GM23248 (cell line): ENCODE data around the gene TBC1D22A. TPM values are rescaled to one million over a fixed set of nuclear protein-coding genes. Genes with fewer than 3 reads are reported as not detected.

Experiments used
- DNase-seq: peaks from one replicate; pipeline ENCODE4 v3.0.0-alpha.2; 2015
- H2AFZ ChIP-seq: fragments of 200-600 bp; sonication (generic); 2 replicates; pipeline ENCODE4 v1.6.1; 2016; ENCODE audit warnings: antibody characterized with exemption
- H3F3A ChIP-seq: fragments of 200-600 bp; sonication (generic); 2 replicates; pipeline ENCODE4 v1.6.1; 2016; ENCODE audit warnings: mild to moderate bottlenecking, antibody characterized with exemption, mixed run types; ENCODE audit not compliant: insufficient read depth
- H3K27ac ChIP-seq: fragments of 200-600 bp; sonication (generic); 2 replicates; pipeline ENCODE4 v1.5.1; 2016; ENCODE audit warnings: mild to moderate bottlenecking
- H3K27me3 ChIP-seq: fragments of 200-600 bp; sonication (generic); replicated peaks from 2 replicates; pipeline ENCODE4 v1.6.1; 2016; ENCODE audit warnings: mild to moderate bottlenecking; ENCODE audit not compliant: insufficient read depth
- H3K36me3 ChIP-seq: fragments of 200-600 bp; sonication (generic); 2 replicates; pipeline ENCODE4 v1.6.1; 2016; ENCODE audit warnings: low read depth, mild to moderate bottlenecking
- H3K4me1 ChIP-seq: fragments of 200-600 bp; sonication (generic); 2 replicates; pipeline ENCODE4 v1.6.1; 2016; ENCODE audit warnings: mild to moderate bottlenecking; ENCODE audit not compliant: insufficient read depth
- H3K4me2 ChIP-seq: fragments of 200-600 bp; sonication (generic); one replicate; pipeline ENCODE4 v1.6.1; 2016; ENCODE audit warnings: mild to moderate bottlenecking; ENCODE audit not compliant: unreplicated experiment
- H3K4me3 ChIP-seq: fragments of 200-600 bp; sonication (generic); 2 replicates; pipeline ENCODE4 v1.5.1; 2016; ENCODE audit warnings: mild to moderate bottlenecking
- H3K79me2 ChIP-seq: fragments of 200-600 bp; sonication (generic); 2 replicates; pipeline ENCODE4 v1.6.1; 2016; ENCODE audit warnings: mild to moderate bottlenecking; ENCODE audit not compliant: insufficient read depth
- H3K9ac ChIP-seq: fragments of 200-600 bp; sonication (generic); 2 replicates; pipeline ENCODE4 v1.6.1; 2016; ENCODE audit warnings: mild to moderate bottlenecking
- H3K9me2 ChIP-seq: fragments of 200-600 bp; sonication (generic); 2 replicates; pipeline ENCODE4 v1.6.1; 2016; ENCODE audit warnings: mixed run types, mild to moderate bottlenecking, moderate library complexity; ENCODE audit not compliant: insufficient read depth
- H3K9me3 ChIP-seq: fragments of 200-600 bp; sonication (generic); one replicate; pipeline ENCODE4 v1.6.1; 2017; ENCODE audit warnings: low read depth
- H4K20me1 ChIP-seq: fragments of 200-600 bp; sonication (generic); 2 replicates; pipeline ENCODE4 v1.6.0; 2016; ENCODE audit not compliant: insufficient read depth
- EZH2 ChIP-seq: fragments of 200-600 bp; sonication (generic); IDR thresholded peaks from 2 replicates; pipeline ENCODE4 v1.6.1; 2018; ENCODE audit warnings: antibody characterized with exemption, mild to moderate bottlenecking; ENCODE audit not compliant: insufficient read depth, poor library complexity, severe bottlenecking
- EZH2phosphoT487 ChIP-seq: fragments of 200-600 bp; sonication (generic); IDR thresholded peaks from 2 replicates; pipeline ENCODE4 v1.6.1; 2018; ENCODE audit warnings: antibody characterized with exemption, moderate library complexity, mild to moderate bottlenecking, low read depth; ENCODE audit not compliant: insufficient read depth
- WGBS, 2 experiments: methylation state at CpG; one replicate each; pipeline ENCODE4 v1.1.6; 2015 to 2017; ENCODE audit warnings: low lambda C conversion rate in 2 of 2, low coverage in 1 of 2; ENCODE audit errors: missing lambda C conversion rate in 2 of 2; 5-methylcytosine and 5-hydroxymethylcytosine counted together
- in situ Hi-C: fragments of 300-500 bp; cut with MboI; formaldehyde crosslinking; loops from 2 replicates; pipeline ENCODE4 v1.15.0; 2020
- polyA plus RNA-seq: library from polyadenylated mRNA; unstranded; fragments of >200 nt; fragmentation: Nextera tagmentation; extraction: Ambion mirVana; gene quantifications from 2 replicates; pipeline ENCODE4 v1.2.1, GENCODE V29; 2016
- total RNA-seq: library from RNA; depleted of rRNA; stranded (reverse); fragments of >200 nt; shearing (Covaris generic); gene quantifications from 2 replicates; pipeline ENCODE4 v1.2.3, GENCODE V29; 2014

TBC1D22A gene
- total and polyA plus RNA-seq, 2 experiments from 2014 or later, result 12.3 to 16.9 TPM

GRCh38 chr22:47208630-47209029 lies 446.2 kb downstream of the TBC1D22A start:
- Histone ChIP-seq H3K27ac (no peak overlapping the region), H3K9me3 (no peaks in the 10 kb centered on the region), H2AFZ (no peak overlapping the region), H3K4me3 (no peak overlapping the region), H4K20me1 (no peaks in the 10 kb centered on the region), H3K4me1 (no peaks in the 10 kb centered on the region), H3K27me3 (no peaks in the 10 kb centered on the region), H3K9ac (no peak overlapping the region), H3K9me2 (no peaks in the 10 kb centered on the region), H3K4me2 (no peak overlapping the region), H3K79me2 (no peaks in the 10 kb centered on the region), H3K36me3 (no peaks in the 10 kb centered on the region), H3F3A (no peaks in the 10 kb centered on the region)
- in situ Hi-C loops, result no loop called here
- DNase-seq, result no peak
- TF ChIP-seq EZH2phosphoT487, result no peak
- no peak for TF ChIP-seq EZH2
- WGBS, 2 experiments, result 23 to 24% methylated on average over 14 of the region's 14 CpGs

GRCh38 chr22:47209040-47209514 lies 446.6 kb downstream of the TBC1D22A start:
- no peak overlapping the region for H3K27ac ChIP-seq
- in situ Hi-C loops, result no loop called here
- no peaks in the 10 kb centered on the region for H3F3A ChIP-seq
- no peaks in the 10 kb centered on the region for H3K27me3 ChIP-seq
- no peaks in the 10 kb centered on the region for H3K9me2 ChIP-seq
- H3K4me2 ChIP-seq, result no peak overlapping the region
- 43 to 48% methylated on average over 11 of the region's 12 CpGs for WGBS, 2 experiments
- no peaks in the 10 kb centered on the region for H3K4me1 ChIP-seq
- no peak overlapping the region for H3K4me3 ChIP-seq
- H4K20me1 ChIP-seq, result no peaks in the 10 kb centered on the region
- no peaks in the 10 kb centered on the region for H3K9me3 ChIP-seq
- no peaks in the 10 kb centered on the region for H3K79me2 ChIP-seq
- H2AFZ ChIP-seq, result no peak overlapping the region
- H3K9ac ChIP-seq, result no peak overlapping the region
- DNase-seq, result no peak
- TF ChIP-seq EZH2phosphoT487 (no peak), EZH2 (no peak)
- H3K36me3 ChIP-seq, result no peaks in the 10 kb centered on the region

GRCh38 chr22:47209547-47210023 lies 447.1 kb downstream of the TBC1D22A start:
- 68 to 79% methylated on average over 9 to 13 of the region's 13 CpGs for WGBS, 2 experiments
- H3K4me1 ChIP-seq, result no peaks in the 10 kb centered on the region
- in situ Hi-C loops, result no loop called here
- H4K20me1 ChIP-seq, result no peaks in the 10 kb centered on the region
- H3K9me3 ChIP-seq, result no peaks in the 10 kb centered on the region
- H3F3A ChIP-seq, result no peaks in the 10 kb centered on the region
- no peaks in the 10 kb centered on the region for H3K79me2 ChIP-seq
- H3K27ac ChIP-seq, result no peak overlapping the region
- no peaks in the 10 kb centered on the region for H3K27me3 ChIP-seq
- no peak for DNase-seq
- H3K9ac ChIP-seq, result no peak overlapping the region
- H2AFZ ChIP-seq, result no peak overlapping the region
- no peaks in the 10 kb centered on the region for H3K9me2 ChIP-seq
- TF ChIP-seq EZH2 (no peak), EZH2phosphoT487 (no peak)
- H3K36me3 ChIP-seq, result no peaks in the 10 kb centered on the region
- no peak overlapping the region for H3K4me3 ChIP-seq
- no peak overlapping the region for H3K4me2 ChIP-seq

- H4K20me1 ChIP-seq, result no peaks in the 10 kb centered on the region
- no peak overlapping the region for H3K4me3 ChIP-seq
- H3K9me3 ChIP-seq, result no peaks in the 10 kb centered on the region
- TF ChIP-seq EZH2 (no peak), EZH2phosphoT487 (no peak)
- H3F3A ChIP-seq, result no peaks in the 10 kb centered on the region
- H3K79me2 ChIP-seq, result no peaks in the 10 kb centered on the region
- H3K27ac ChIP-seq, result no peak overlapping the region
- no peaks in the 10 kb centered on the region for H3K4me1 ChIP-seq
- H2AFZ ChIP-seq, result no peak overlapping the region
- no peak overlapping the region for H3K4me2 ChIP-seq
- in situ Hi-C loops, result no loop called here
- no peak for DNase-seq
- 81 to 83% methylated on average over 19 of the region's 19 CpGs for WGBS, 2 experiments
- no peak overlapping the region for H3K9ac ChIP-seq
- no peaks in the 10 kb centered on the region for H3K27me3 ChIP-seq
- H3K9me2 ChIP-seq, result no peaks in the 10 kb centered on the region
- no peaks in the 10 kb centered on the region for H3K36me3 ChIP-seq
Measured at GRCh38 chr22:47210112-47210657, 447.7 kb downstream of the TBC1D22A start.
